HG02571 (cell line): ENCODE data around the gene SAV1.

Experiments used
- ATAC-seq: cut with Tn5 transposase; IDR thresholded peaks from one replicate; pipeline ENCODE4 v1.9.1; 2021; ENCODE audit warnings: mild to moderate bottlenecking, moderate library complexity; ENCODE audit not compliant: unreplicated experiment

Gene SAV1

GRCh38 chr14:50610465-50610864, 57.6 kb downstream of the SAV1 start:
- ATAC-seq = no peak

GRCh38 chr14:50608302-50608851, 59.7 kb downstream of the SAV1 start:
- no peak for ATAC-seq

DNA sequence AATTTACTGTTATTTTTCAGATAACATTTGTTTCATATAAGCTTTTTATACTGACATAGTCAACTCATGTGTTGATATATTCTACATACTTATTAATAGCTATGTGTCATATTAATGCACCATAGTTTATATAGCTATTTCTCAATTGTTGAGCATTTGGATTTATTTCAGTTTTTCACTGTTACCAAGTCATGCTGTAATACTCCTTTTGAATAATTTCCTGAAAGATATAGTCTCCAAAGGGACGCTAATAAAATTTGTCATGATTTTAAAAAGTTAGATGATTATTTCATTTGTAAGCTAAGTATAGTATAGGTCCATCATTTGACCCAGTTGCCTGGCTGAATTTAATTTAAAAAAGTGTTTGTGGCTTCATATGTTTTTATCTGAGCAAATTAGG, 60.3 kb downstream of the SAV1 start:
- ATAC-seq = no peak

GRCh38 chr14:50607181-50607580, 60.9 kb downstream of the SAV1 start:
- no peak for ATAC-seq

DNA sequence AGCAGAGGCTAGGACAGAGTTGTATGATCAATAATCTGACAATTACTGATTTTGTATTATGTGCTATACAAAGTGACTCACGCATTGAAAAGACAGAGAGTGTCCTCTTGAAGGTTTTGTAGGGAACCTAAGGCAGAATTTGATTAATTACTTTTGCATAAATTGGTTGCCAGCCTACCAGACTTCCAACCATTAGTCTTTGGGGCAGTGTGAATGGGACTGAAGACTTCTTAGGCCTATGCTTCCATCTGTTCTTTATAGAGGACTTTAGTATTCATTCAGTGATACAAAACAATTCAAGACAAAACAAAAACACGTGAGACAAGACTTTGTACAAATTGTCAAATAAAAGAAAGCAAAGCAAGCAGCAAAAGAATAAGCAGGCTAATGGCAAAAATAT, 61.6 kb downstream of the SAV1 start:
- no peak for ATAC-seq

GRCh38 chr14:50605766-50606165, 62.3 kb downstream of the SAV1 start:
- ATAC-seq = no peak

DNA sequence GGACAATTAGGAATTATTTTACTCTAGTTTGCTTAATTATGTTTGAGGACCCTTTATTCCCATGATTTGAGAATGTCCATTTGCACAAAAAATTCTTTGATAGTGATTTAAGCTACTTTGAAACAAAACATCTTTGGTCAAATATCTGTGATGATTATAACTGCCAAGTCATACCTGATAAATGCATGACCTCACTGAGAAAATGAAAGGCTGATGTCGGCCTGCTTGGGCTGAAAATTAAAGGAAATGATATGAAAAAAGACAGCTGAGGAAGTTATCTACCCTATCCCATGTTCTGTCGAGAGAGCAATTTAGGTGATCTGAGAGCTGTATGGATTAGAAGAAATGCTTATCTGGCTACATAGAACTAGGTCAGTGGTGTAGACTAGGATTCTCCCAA, 64.5 kb downstream of the SAV1 start:
- ATAC-seq = no peak

DNA sequence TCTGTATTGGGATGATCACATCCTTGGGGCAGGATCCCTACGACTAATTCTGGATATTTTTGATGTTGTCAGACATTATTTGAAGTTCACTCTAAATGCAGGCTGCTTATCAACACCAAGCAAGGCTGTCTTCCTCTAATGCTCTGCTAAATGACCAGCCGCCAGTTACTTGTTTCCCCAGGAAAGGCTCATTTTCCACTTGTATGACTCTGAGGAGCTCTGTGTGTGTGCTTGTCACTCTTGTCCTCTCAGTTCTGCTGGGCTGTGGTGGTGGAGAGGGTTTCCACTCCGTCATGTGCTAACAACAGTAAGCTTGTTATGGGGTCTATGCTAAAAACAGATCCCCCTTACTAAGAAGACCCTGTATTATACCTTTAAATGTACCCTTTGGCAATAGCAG, 66.1 kb downstream of the SAV1 start:
- no peak for ATAC-seq

DNA sequence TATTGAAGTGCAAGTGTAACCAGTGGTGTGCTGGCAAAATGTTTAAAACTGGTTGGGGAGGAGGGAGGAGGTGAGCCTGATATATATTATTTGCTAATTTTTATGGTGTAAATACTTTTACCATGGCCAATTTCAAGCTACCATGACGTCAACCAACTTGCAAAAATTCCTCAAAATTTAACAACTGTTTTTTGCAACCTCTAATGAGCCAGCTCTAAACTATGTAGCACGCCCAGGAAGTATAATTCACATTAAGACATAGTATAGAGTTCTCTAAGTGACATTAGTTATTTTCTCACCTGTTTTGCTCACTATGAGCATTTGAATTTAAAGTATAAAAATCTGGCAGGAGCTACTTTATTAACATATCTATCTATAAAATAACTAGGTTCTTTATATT, 66.7 kb downstream of the SAV1 start:
- ATAC-seq = no peak

- ATAC-seq = no peak
Measured at GRCh38 chr14:50600849-50601248, 67.3 kb downstream of the SAV1 start.

DNA sequence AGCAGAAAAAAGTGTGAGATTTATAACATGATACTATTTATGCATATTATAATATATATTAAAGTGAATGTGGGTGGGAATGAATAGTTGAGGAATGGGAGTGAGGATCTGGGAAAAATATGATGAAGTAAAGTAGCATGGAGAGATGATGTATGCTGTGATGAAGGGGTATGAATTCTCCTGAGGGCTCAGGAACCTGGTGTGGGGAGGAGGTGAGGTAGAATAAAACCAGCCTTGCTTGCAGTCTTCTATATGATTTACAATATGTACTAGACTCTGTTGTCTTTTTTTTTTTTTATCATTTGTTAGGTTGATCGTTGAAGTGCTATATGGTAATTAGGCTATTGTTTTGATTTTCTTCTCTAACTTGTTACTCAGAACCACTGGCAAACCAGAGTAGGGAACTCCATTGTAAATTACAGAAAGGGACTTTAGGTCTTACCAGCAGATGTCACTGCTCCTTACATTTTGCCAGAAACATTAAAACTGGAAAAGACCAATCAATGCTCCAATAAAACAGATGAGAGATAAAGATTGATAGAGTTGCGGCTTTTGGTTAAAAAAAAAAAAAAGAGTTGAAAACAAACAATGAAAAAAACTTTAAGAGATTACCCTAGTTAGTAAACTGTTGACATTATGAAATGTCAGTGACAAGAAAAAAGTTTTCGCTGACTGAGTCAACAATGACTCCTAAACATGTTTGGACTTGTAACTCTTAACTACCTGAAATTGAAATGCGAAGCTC, 68.2 kb downstream of the SAV1 start:
- ATAC-seq = no peak

- ATAC-seq = no peak
Measured at GRCh38 chr14:50598765-50599164, 69.3 kb downstream of the SAV1 start.

- no peak for ATAC-seq
Measured at GRCh38 chr14:50594577-50595316, 73.4 kb downstream of the SAV1 start.

GRCh38 chr14:50590464-50590863, 77.6 kb downstream of the SAV1 start:
- no peak for ATAC-seq
